GM23338 (cell line): Measurements from ENCODE around the gene CEACAM16.

ENCODE experiments used
- CTCF ChIP-seq, 2 experiments: fragments of 200-600 bp in 1 of 2; sonication (generic) in 1 of 2; conservative IDR thresholded peaks; 2 replicates each; pipeline versions ENCODE4 v1.5.1 to v1.6.1; 2016 to 2017; ENCODE audit warnings: antibody characterized with exemption in 2 of 2, low read depth in 2 of 2, mild to moderate bottlenecking in 2 of 2, moderate library complexity in 1 of 2
- ETS1 ChIP-seq: IDR thresholded peaks from 2 replicates; pipeline ENCODE4 v1.6.1; 2016; ENCODE audit warnings: antibody characterized with exemption
- EZH2 ChIP-seq: fragments of 200-600 bp; sonication (generic); IDR thresholded peaks from one replicate; pipeline ENCODE4 v1.8.0; 2017; ENCODE audit warnings: antibody characterized with exemption, mild to moderate bottlenecking, low read depth; ENCODE audit not compliant: unreplicated experiment
- EZH2phosphoT487 ChIP-seq: fragments of 200-600 bp; sonication (generic); IDR thresholded peaks from one replicate; pipeline ENCODE4 v1.8.1; 2018; ENCODE audit warnings: antibody characterized with exemption; ENCODE audit not compliant: unreplicated experiment
- NANOG ChIP-seq: IDR thresholded peaks from 2 replicates; pipeline ENCODE4 v1.6.1; 2016; ENCODE audit warnings: antibody characterized with exemption, borderline replicate concordance
- POLR2AphosphoS5 ChIP-seq: IDR thresholded peaks from 2 replicates; pipeline ENCODE4 v1.6.1; 2016; ENCODE audit warnings: antibody characterized with exemption, low read depth
- REST ChIP-seq: IDR thresholded peaks from one replicate; pipeline ENCODE4 v1.6.1; 2018; ENCODE audit warnings: antibody characterized with exemption; ENCODE audit not compliant: unreplicated experiment
- STAT1 ChIP-seq: IDR thresholded peaks from one replicate; pipeline ENCODE4 v1.6.1; 2016; ENCODE audit warnings: antibody characterized with exemption; ENCODE audit not compliant: unreplicated experiment

- TF ChIP-seq EZH2 = no peak
- no peak for TF ChIP-seq CTCF (conservative IDR thresholded peaks at IDR 0.05; ENCODE audit: low read depth in 2 of 2)
- no peak for TF ChIP-seq ETS1
- no peak for TF ChIP-seq POLR2AphosphoS5
- no peak for TF ChIP-seq NANOG
- TF ChIP-seq STAT1 = no peak
- TF ChIP-seq REST = no peak
- no peak for TF ChIP-seq EZH2phosphoT487
These were observed 25.4 kb upstream of the CEACAM16 start for GRCh38 chr19:44673510-44673909.
